PC-3 (cell line): ENCODE results near the gene APMAP. TPM values are rescaled to one million over a fixed set of nuclear protein-coding genes. Genes with fewer than 3 reads are reported as not detected.

ENCODE experiments used
- ATAC-seq: fragments of 200-7000 bp; cut with Tn5 transposase; 2 replicates; pipeline ENCODE4 v1.9.1; 2020; ENCODE audit warnings: mild to moderate bottlenecking, moderate library complexity
- BruUV-seq: library from RNA; stranded (reverse); fragments of 400-500 nt; replicated peaks from 2 replicates; lab custom pipeline; 2021; lab: Mats Ljungman, UMichigan
- CTCF ChIA-PET: fragments of 300-600 bp; sonication (Branson Sonifier 250); formaldehyde crosslinking; loops from one replicate; lab custom pipeline; 2022; ENCODE audit warnings: antibody characterized with exemption; lab: Charles Lee
- POLR2A ChIA-PET: fragments of 300-600 bp; sonication (Branson Sonifier 250); formaldehyde crosslinking; loops from one replicate; lab custom pipeline; 2022; ENCODE audit warnings: antibody characterized with exemption; ENCODE audit not compliant: unreplicated experiment; lab: Charles Lee
- DNase-seq: peaks from one replicate; pipeline ENCODE4 v3.0.0-alpha.2; 2015
- H2AFZ ChIP-seq: fragments of 300-600 bp; sonication (generic); 2 replicates; pipeline ENCODE4 v1.6.0; 2016; ENCODE audit warnings: antibody characterized with exemption, low read length
- H3F3A ChIP-seq: fragments of 300-600 bp; sonication (generic); one replicate; pipeline ENCODE4 v1.6.0; 2017; ENCODE audit warnings: antibody characterized with exemption, low read length, control low read depth, mild to moderate bottlenecking; ENCODE audit not compliant: unreplicated experiment
- H3K27ac ChIP-seq: fragments of 300-600 bp; sonication (generic); 2 replicates; pipeline ENCODE4 v1.5.1; 2016; ENCODE audit warnings: mild to moderate bottlenecking, low read length
- H3K27me3 ChIP-seq: fragments of 300-600 bp; sonication (generic); 2 replicates; pipeline ENCODE4 v1.6.1; 2016; ENCODE audit warnings: low read length, mixed read lengths
- H3K36me3 ChIP-seq: fragments of 300-600 bp; sonication (generic); 2 replicates; pipeline ENCODE4 v1.6.1; 2016; ENCODE audit warnings: low read depth, mixed run types, low read length, mixed read lengths
- H3K4me1 ChIP-seq: fragments of 300-600 bp; sonication (generic); 2 replicates; pipeline ENCODE4 v1.5.1; 2016; ENCODE audit warnings: low read length; ENCODE audit not compliant: insufficient read depth
- H3K4me2 ChIP-seq: fragments of 300-600 bp; sonication (generic); 2 replicates; pipeline ENCODE4 v1.6.0; 2016; ENCODE audit warnings: low read length
- H3K4me3 ChIP-seq: fragments of 300-600 bp; sonication (generic); 2 replicates; pipeline ENCODE4 v1.5.1; 2016; ENCODE audit warnings: mild to moderate bottlenecking, low read length, mixed read lengths
- H3K79me2 ChIP-seq: fragments of 300-600 bp; sonication (generic); 2 replicates; pipeline ENCODE4 v1.6.1; 2017; ENCODE audit warnings: low read length, mixed read lengths
- H3K9ac ChIP-seq: fragments of 300-600 bp; sonication (generic); 2 replicates; pipeline ENCODE4 v1.6.0; 2016; ENCODE audit warnings: mild to moderate bottlenecking, low read length
- H3K9me2 ChIP-seq: fragments of 300-600 bp; sonication (generic); replicated peaks from 2 replicates; pipeline ENCODE4 v1.6.1; 2016; ENCODE audit warnings: mixed run types, low read length, mixed read lengths
- H3K9me3 ChIP-seq: fragments of 300-600 bp; sonication (generic); 2 replicates; pipeline ENCODE4 v1.6.1; 2016; ENCODE audit warnings: low read length, mixed read lengths
- H4K20me1 ChIP-seq: fragments of 300-600 bp; sonication (generic); 2 replicates; pipeline ENCODE4 v1.6.1; 2016; ENCODE audit warnings: low read length, mixed read lengths
- CTCF ChIP-seq: fragments of 300-600 bp; sonication (generic); conservative IDR thresholded peaks from 2 replicates; pipeline ENCODE4 v1.5.1; 2017; ENCODE audit warnings: antibody characterized with exemption, low read depth, mild to moderate bottlenecking, low read length
- EZH2 ChIP-seq: fragments of 300-600 bp; sonication (generic); IDR thresholded peaks from one replicate; pipeline ENCODE4 v1.6.1; 2017; ENCODE audit warnings: antibody characterized with exemption, mild to moderate bottlenecking, low read length; ENCODE audit not compliant: unreplicated experiment
- EZH2phosphoT487 ChIP-seq: fragments of 300-600 bp; sonication (generic); IDR thresholded peaks from 2 replicates; pipeline ENCODE4 v1.6.1; 2018; ENCODE audit warnings: mild to moderate bottlenecking, antibody characterized with exemption, low read length, borderline replicate concordance
- intact Hi-C: fragments of 100-400 bp; cut with micrococcal nuclease; formaldehyde crosslinking; loops from 2 replicates; pipeline ENCODE4 v1.9.0; 2023
- total RNA-seq: library from RNA; depleted of rRNA; stranded (reverse); fragments of >200 nt; gene quantifications from 2 replicates; pipeline ENCODE4 v1.2.3, GENCODE V29; 2014

Gene APMAP
- total RNA-seq, 1 experiment from 2014 or later = 134 TPM

- CTCF ChIA-PET = no interaction called here
- Histone ChIP-seq H3K4me1 (no peaks in the 10 kb centered on the region), H4K20me1 (no peaks in the 10 kb centered on the region), H3F3A (no peaks in the 10 kb centered on the region), H3K27ac (no peak overlapping the region), H3K36me3 (peaks cover 13% of the 10 kb centered on the region; the same call in 1 of the 2 replicates), H3K9me2 (no peaks in the 10 kb centered on the region), H3K79me2 (no peaks in the 10 kb centered on the region), H3K9ac (no peak overlapping the region), H3K4me2 (no peak overlapping the region), H2AFZ (no peak overlapping the region), H3K4me3 (no peak overlapping the region), H3K9me3 (no peaks in the 10 kb centered on the region), H3K27me3 (no peaks in the 10 kb centered on the region)
- TF ChIP-seq EZH2 (no peak), CTCF (no peak), EZH2phosphoT487 (no peak)
- no TSS peak for BruUV-seq
- POLR2A ChIA-PET = no interaction called here
- DNase-seq = no peak
- intact Hi-C loops = no loop called here
- no peak for ATAC-seq
Observed at GRCh38 chr20:24961384-24962181, 31.0 kb downstream of the APMAP start.

- no TSS peak for BruUV-seq
- H4K20me1 ChIP-seq = no peaks in the 10 kb centered on the region
- H3K9me3 ChIP-seq = no peaks in the 10 kb centered on the region
- no peak overlapping the region for H3K4me3 ChIP-seq
- H3F3A ChIP-seq = no peaks in the 10 kb centered on the region
- ATAC-seq (no peak), DNase-seq (no peak)
- intact Hi-C loops = no loop called here
- TF ChIP-seq EZH2 = no peak
- TF ChIP-seq CTCF = no peak
- no peak for TF ChIP-seq EZH2phosphoT487
- H3K9me2 ChIP-seq = no peaks in the 10 kb centered on the region
- no peaks in the 10 kb centered on the region for H3K79me2 ChIP-seq
- H3K36me3 ChIP-seq = peaks cover 13% of the 10 kb centered on the region; the same call in 1 of the 2 replicates
- no peaks in the 10 kb centered on the region for H3K4me1 ChIP-seq
- POLR2A ChIA-PET = no interaction called here
- CTCF ChIA-PET = no interaction called here
- H3K27ac ChIP-seq = no peak overlapping the region
- no peak overlapping the region for H3K9ac ChIP-seq
- H2AFZ ChIP-seq = no peak overlapping the region
- H3K4me2 ChIP-seq = no peak overlapping the region
- no peaks in the 10 kb centered on the region for H3K27me3 ChIP-seq
Observed at GRCh38 chr20:24960861-24961260, 31.7 kb downstream of the APMAP start.

DNA sequence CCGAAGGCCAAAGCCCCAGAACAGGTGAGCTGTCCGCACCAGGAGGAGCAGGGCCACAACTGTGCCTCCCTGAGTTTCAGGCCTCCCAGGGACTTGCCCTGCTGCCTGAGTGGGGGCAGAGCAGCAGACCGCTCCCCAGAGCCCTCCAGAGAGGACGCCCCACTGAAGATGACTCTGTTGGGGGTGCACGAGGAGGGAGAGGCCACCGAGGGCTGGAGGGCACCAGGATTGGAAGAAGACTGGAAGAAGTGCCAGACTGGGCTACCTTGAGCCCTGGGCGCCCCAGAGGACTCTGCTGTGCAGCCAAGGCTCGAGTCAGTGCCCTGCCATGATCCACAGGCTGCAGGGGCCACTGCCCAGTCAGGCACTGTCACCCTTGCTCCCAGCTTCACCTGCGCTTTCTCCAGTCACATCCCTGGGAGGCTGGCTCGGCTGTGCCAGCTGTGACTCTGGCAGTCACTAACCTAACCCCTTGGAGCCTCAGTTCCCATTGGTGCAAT is 32.2 kb downstream of the APMAP start:
- CTCF ChIA-PET = no interaction called here

More for the DNA sequence above, 32.2 kb downstream of the APMAP start:
- H3K79me2 ChIP-seq = no peaks in the 10 kb centered on the region
- H3F3A ChIP-seq = no peaks in the 10 kb centered on the region
- no peak overlapping the region for H2AFZ ChIP-seq
- DNase-seq (no peak), ATAC-seq (no peak)
- no peak overlapping the region for H3K4me2 ChIP-seq
- no peak overlapping the region for H3K27ac ChIP-seq
- TF ChIP-seq CTCF (no peak), EZH2 (no peak), EZH2phosphoT487 (no peak)
- POLR2A ChIA-PET = no interaction called here
- BruUV-seq = no TSS peak
- H3K9ac ChIP-seq = no peak overlapping the region
- no peak overlapping the region for H3K4me3 ChIP-seq
- H3K36me3 ChIP-seq = peaks cover 13% of the 10 kb centered on the region; the same call in 1 of the 2 replicates
- intact Hi-C loops = no loop called here
- no peaks in the 10 kb centered on the region for H3K27me3 ChIP-seq
- no peaks in the 10 kb centered on the region for H3K4me1 ChIP-seq
- H3K9me2 ChIP-seq = no peaks in the 10 kb centered on the region
- no peaks in the 10 kb centered on the region for H3K9me3 ChIP-seq
- H4K20me1 ChIP-seq = no peaks in the 10 kb centered on the region
